DOHH2 (cell line): ENCODE results near the gene SSTR4.

Experiments used
- H3F3A ChIP-seq: fragments of 200-600 bp; sonication (generic), shearing (Covaris generic); 2 replicates; pipeline ENCODE4 v1.6.0; 2016; ENCODE audit warnings: antibody characterized with exemption, mild to moderate bottlenecking; ENCODE audit not compliant: control insufficient read depth, insufficient read depth
- H3K27ac ChIP-seq: fragments of 200-600 bp; sonication (generic); 2 replicates; pipeline ENCODE4 v1.5.1; 2014; ENCODE audit warnings: low read depth, mild to moderate bottlenecking, low read length, moderate library complexity
- H3K27me3 ChIP-seq: fragments of 200-600 bp; sonication (generic); 2 replicates; pipeline ENCODE4 v1.6.1; 2014; ENCODE audit warnings: mild to moderate bottlenecking, low read length, mixed read lengths; ENCODE audit not compliant: control insufficient read depth
- H3K36me3 ChIP-seq: fragments of 200-600 bp; sonication (generic); 2 replicates; pipeline ENCODE4 v1.6.1; 2014; ENCODE audit warnings: mild to moderate bottlenecking, low read length, moderate library complexity, mixed read lengths; ENCODE audit not compliant: control insufficient read depth
- H3K4me1 ChIP-seq: fragments of 200-600 bp; sonication (generic); 2 replicates; pipeline ENCODE4 v1.6.1; 2014; ENCODE audit warnings: mild to moderate bottlenecking, low read length, mixed read lengths; ENCODE audit not compliant: control insufficient read depth
- H3K4me2 ChIP-seq: fragments of 200-600 bp; sonication (generic); 2 replicates; pipeline ENCODE4 v1.6.0; 2014; ENCODE audit warnings: mild to moderate bottlenecking, low read length, moderate library complexity
- H3K4me3 ChIP-seq: fragments of 200-600 bp; sonication (generic); 2 replicates; pipeline ENCODE4 v1.5.1; 2014; ENCODE audit warnings: mild to moderate bottlenecking, low read length, mixed read lengths
- H3K79me2 ChIP-seq: fragments of 200-600 bp; sonication (generic); 2 replicates; pipeline ENCODE4 v1.6.1; 2014; ENCODE audit warnings: mild to moderate bottlenecking, low read length, mixed read lengths; ENCODE audit not compliant: control insufficient read depth
- H3K9me2 ChIP-seq: fragments of 200-600 bp; sonication (generic); replicated peaks from 2 replicates; pipeline ENCODE4 v1.6.1; 2014; ENCODE audit warnings: mild to moderate bottlenecking, low read length, mixed read lengths; ENCODE audit not compliant: control insufficient read depth
- H3K9me3 ChIP-seq: fragments of 200-600 bp; sonication (generic); 2 replicates; pipeline ENCODE4 v1.6.1; 2014; ENCODE audit warnings: antibody characterized with exemption, low read length, mixed read lengths; ENCODE audit not compliant: control insufficient read depth, insufficient read depth
- H4K20me1 ChIP-seq: fragments of 200-600 bp; sonication (generic); 2 replicates; pipeline ENCODE4 v1.6.0; 2014; ENCODE audit warnings: low read depth, mild to moderate bottlenecking, antibody characterized with exemption, low read length, moderate library complexity; ENCODE audit not compliant: control insufficient read depth, insufficient read depth
- EZH2phosphoT487 ChIP-seq: fragments of 200-600 bp; sonication (generic); IDR thresholded peaks from 2 replicates; pipeline ENCODE4 v1.6.1; 2017; ENCODE audit warnings: borderline replicate concordance, mild to moderate bottlenecking, antibody characterized with exemption, low read length, moderate library complexity, mixed read lengths
- TF ChIP-seq, protein P1 (sequence below): fragments of 200-600 bp; sonication (generic); IDR thresholded peaks from one replicate; pipeline ENCODE4 v1.5.1; 2014; ENCODE audit warnings: antibody characterized with exemption, mild to moderate bottlenecking, low read depth, low read length; ENCODE audit not compliant: poor library complexity, severe bottlenecking

The SSTR4 gene

GRCh38 chr20:23050847-23051627 lies 15.9 kb downstream of the SSTR4 start:
- no peaks in the 10 kb centered on the region for H3K27me3 ChIP-seq
- no peak overlapping the region for H3K27ac ChIP-seq
- H3K4me3 ChIP-seq: no peak overlapping the region

GRCh38 chr20:23052904-23053303 lies 17.8 kb downstream of the SSTR4 start:
- H3K36me3 ChIP-seq: no peaks in the 10 kb centered on the region
- no peaks in the 10 kb centered on the region for H3F3A ChIP-seq
- H3K4me3 ChIP-seq: no peak overlapping the region
- no peaks in the 10 kb centered on the region for H3K4me1 ChIP-seq
- no peaks in the 10 kb centered on the region for H3K9me2 ChIP-seq
- H3K27me3 ChIP-seq: no peaks in the 10 kb centered on the region
- H3K9me3 ChIP-seq: peaks cover 17% of the 10 kb centered on the region; the same call in 1 of the 2 replicates
- no peak for TF ChIP-seq EZH2phosphoT487
- TF ChIP-seq, protein P1, sequence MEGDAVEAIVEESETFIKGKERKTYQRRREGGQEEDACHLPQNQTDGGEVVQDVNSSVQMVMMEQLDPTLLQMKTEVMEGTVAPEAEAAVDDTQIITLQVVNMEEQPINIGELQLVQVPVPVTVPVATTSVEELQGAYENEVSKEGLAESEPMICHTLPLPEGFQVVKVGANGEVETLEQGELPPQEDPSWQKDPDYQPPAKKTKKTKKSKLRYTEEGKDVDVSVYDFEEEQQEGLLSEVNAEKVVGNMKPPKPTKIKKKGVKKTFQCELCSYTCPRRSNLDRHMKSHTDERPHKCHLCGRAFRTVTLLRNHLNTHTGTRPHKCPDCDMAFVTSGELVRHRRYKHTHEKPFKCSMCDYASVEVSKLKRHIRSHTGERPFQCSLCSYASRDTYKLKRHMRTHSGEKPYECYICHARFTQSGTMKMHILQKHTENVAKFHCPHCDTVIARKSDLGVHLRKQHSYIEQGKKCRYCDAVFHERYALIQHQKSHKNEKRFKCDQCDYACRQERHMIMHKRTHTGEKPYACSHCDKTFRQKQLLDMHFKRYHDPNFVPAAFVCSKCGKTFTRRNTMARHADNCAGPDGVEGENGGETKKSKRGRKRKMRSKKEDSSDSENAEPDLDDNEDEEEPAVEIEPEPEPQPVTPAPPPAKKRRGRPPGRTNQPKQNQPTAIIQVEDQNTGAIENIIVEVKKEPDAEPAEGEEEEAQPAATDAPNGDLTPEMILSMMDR: no peak
- no peaks in the 10 kb centered on the region for H4K20me1 ChIP-seq
- H3K4me2 ChIP-seq: no peak overlapping the region
- no peak overlapping the region for H3K27ac ChIP-seq
- H3K79me2 ChIP-seq: no peaks in the 10 kb centered on the region

More at GRCh38 chr20:23050847-23051627, 15.9 kb downstream of the SSTR4 start:
- Histone ChIP-seq H3K4me2 (no peak overlapping the region), H4K20me1 (no peaks in the 10 kb centered on the region), H3K9me2 (no peaks in the 10 kb centered on the region), H3K4me1 (no peaks in the 10 kb centered on the region), H3K79me2 (no peaks in the 10 kb centered on the region), H3K36me3 (no peaks in the 10 kb centered on the region), H3K9me3 (peaks cover 20% of the 10 kb centered on the region; the same call in 1 of the 2 replicates), H3F3A (no peaks in the 10 kb centered on the region)
- TF ChIP-seq EZH2phosphoT487: no peak
- TF ChIP-seq, protein P1: peak; percentile 26

- H3K27me3 ChIP-seq: no peaks in the 10 kb centered on the region
- H3K36me3 ChIP-seq: no peaks in the 10 kb centered on the region
- no peaks in the 10 kb centered on the region for H3K79me2 ChIP-seq
- no peaks in the 10 kb centered on the region for H3F3A ChIP-seq
- no peaks in the 10 kb centered on the region for H3K9me2 ChIP-seq
- H3K4me3 ChIP-seq: no peak overlapping the region
- no peak for TF ChIP-seq EZH2phosphoT487
- TF ChIP-seq, protein P1: no peak
- H3K4me1 ChIP-seq: no peaks in the 10 kb centered on the region
- H3K4me2 ChIP-seq: no peak overlapping the region
- H4K20me1 ChIP-seq: no peaks in the 10 kb centered on the region
- no peak overlapping the region for H3K27ac ChIP-seq
- H3K9me3 ChIP-seq: no peaks in the 10 kb centered on the region
These were observed 23.1 kb downstream of the SSTR4 start for GRCh38 chr20:23058240-23058639.
